Spleen (tissue), 7 donors: ENCODE data around the gene TAF11L2.
"Not testable (repeated sequence)": the region's sequence is repeated elsewhere in the genome, so short reads cannot be mapped to it uniquely, and the experiment has no call there.

ENCODE experiments used
- POLR2A ChIP-seq, 3 donors: fragments of 450-650 bp; IDR thresholded peaks; one replicate each; pipeline ENCODE4 v1.5.1; 2017; ENCODE audit warnings: antibody characterized with exemption in 3 of 3, mild to moderate bottlenecking in 1 of 3
- POLR2AphosphoS5 ChIP-seq, 3 donors: sonication (generic); formaldehyde crosslinking; IDR thresholded peaks; one replicate each; pipeline ENCODE4 v1.5.1; 2017; ENCODE audit warnings: antibody characterized with exemption in 3 of 3
- TF ChIP-seq, protein P1 (sequence below), 11 experiments: fragments of 200-600 bp in 7 of 11; fragments of 450-650 bp in 4 of 11; sonication (generic) in 4 of 11; IDR thresholded peaks in 8 of 11; conservative IDR thresholded peaks in 3 of 11; 1 replicate in 7 of 11; 2 replicates in 4 of 11; pipeline versions ENCODE4 v1.4.0 to v1.8.0; 2016 to 2021; ENCODE audit warnings: antibody characterized with exemption in 11 of 11, inconsistent platforms in 4 of 11, mild to moderate bottlenecking in 1 of 11
- donor health status: DM: no; HTN: no; CAD: no; lungs with moderate emphysema.
- donor health status: DM: no; HTN: no; CAD: no.
- donor health status: DM: no; HTN: no; CAD: no.

DNA sequence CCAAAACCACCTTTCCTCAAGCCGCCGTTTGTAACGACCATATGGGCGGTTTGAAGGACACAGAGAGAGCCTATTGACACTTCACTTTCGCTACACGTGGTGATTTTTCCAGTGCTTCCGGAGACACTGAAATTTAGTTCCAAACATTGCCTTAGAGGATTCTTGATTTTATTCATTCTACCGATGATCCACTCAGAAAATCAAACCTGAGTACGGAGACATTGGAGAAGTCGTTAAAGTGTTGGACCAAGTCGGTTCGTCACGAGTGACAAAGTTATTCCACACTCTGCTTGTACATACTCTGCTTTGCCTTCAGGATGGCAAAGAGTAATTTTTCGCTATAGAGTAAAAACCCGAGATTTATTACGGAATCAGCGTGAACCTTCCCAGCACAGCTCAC, 28.5 kb downstream of the TAF11L2 start:
- TF ChIP-seq, protein P1, sequence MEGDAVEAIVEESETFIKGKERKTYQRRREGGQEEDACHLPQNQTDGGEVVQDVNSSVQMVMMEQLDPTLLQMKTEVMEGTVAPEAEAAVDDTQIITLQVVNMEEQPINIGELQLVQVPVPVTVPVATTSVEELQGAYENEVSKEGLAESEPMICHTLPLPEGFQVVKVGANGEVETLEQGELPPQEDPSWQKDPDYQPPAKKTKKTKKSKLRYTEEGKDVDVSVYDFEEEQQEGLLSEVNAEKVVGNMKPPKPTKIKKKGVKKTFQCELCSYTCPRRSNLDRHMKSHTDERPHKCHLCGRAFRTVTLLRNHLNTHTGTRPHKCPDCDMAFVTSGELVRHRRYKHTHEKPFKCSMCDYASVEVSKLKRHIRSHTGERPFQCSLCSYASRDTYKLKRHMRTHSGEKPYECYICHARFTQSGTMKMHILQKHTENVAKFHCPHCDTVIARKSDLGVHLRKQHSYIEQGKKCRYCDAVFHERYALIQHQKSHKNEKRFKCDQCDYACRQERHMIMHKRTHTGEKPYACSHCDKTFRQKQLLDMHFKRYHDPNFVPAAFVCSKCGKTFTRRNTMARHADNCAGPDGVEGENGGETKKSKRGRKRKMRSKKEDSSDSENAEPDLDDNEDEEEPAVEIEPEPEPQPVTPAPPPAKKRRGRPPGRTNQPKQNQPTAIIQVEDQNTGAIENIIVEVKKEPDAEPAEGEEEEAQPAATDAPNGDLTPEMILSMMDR (IDR thresholded peaks at IDR 0.05 in 8 of 11, conservative IDR thresholded peaks at IDR 0.05 in 3 of 11): not testable (repeated sequence)
- not testable (repeated sequence) for TF ChIP-seq POLR2A, POLR2AphosphoS5 (IDR thresholded peaks at IDR 0.05)
